Glutamatergic neuron (in vitro differentiated cells): ENCODE data around the gene CAMSAP3. TPM values are rescaled to one million over a fixed set of nuclear protein-coding genes. Genes with fewer than 3 reads are reported as not detected.
A peak's percentile ranks its signal among the peaks of the same experiment; 100 is the strongest.

Experiments
- DNase-seq: peaks from one replicate; pipeline ENCODE4 v3.0.0; 2022
- H3K27ac Mint-ChIP-seq: one replicate; pipeline ENCODE4 v1.8.0; 2020; ENCODE audit warnings: mild to moderate bottlenecking, mixed read lengths, inconsistent platforms; ENCODE audit not compliant: unreplicated experiment
- H3K27me3 Mint-ChIP-seq: one replicate; pipeline ENCODE4 v1.8.0; 2020; ENCODE audit warnings: mild to moderate bottlenecking, moderate library complexity, mixed read lengths, inconsistent platforms; ENCODE audit not compliant: unreplicated experiment
- H3K36me3 Mint-ChIP-seq: one replicate; pipeline ENCODE4 v1.8.0; 2020; ENCODE audit warnings: mild to moderate bottlenecking, mixed read lengths, inconsistent platforms; ENCODE audit not compliant: unreplicated experiment
- H3K4me1 Mint-ChIP-seq: one replicate; pipeline ENCODE4 v1.8.0; 2020; ENCODE audit warnings: mild to moderate bottlenecking, low read depth, mixed read lengths, inconsistent platforms; ENCODE audit not compliant: unreplicated experiment
- H3K4me3 Mint-ChIP-seq: one replicate; pipeline ENCODE4 v1.8.0; 2020; ENCODE audit warnings: mild to moderate bottlenecking, mixed read lengths, inconsistent platforms; ENCODE audit not compliant: unreplicated experiment
- H3K9me3 Mint-ChIP-seq: one replicate; pipeline ENCODE4 v1.8.0; 2020; ENCODE audit warnings: mild to moderate bottlenecking, moderate library complexity, mixed read lengths, inconsistent platforms; ENCODE audit not compliant: unreplicated experiment
- total RNA-seq: library from RNA; stranded (reverse); fragmentation: NEBNext Ultra II Directional; extraction: Animal tissue kit (Norgen Biotek cat#: 25700); gene quantifications from one replicate; pipeline ENCODE4 v1.2.1, GENCODE V29; 2021; ENCODE audit not compliant: unreplicated experiment
- TF ChIP-seq, protein P1 (sequence below): fragments of 200-600 bp; sonication (generic); IDR thresholded peaks from one replicate; pipeline ENCODE4 v1.5.0; 2021; ENCODE audit not compliant: partially characterized antibody, unreplicated experiment

The CAMSAP3 gene
- total RNA-seq, 1 donor from 2014 or later = 47.6 TPM

DNA sequence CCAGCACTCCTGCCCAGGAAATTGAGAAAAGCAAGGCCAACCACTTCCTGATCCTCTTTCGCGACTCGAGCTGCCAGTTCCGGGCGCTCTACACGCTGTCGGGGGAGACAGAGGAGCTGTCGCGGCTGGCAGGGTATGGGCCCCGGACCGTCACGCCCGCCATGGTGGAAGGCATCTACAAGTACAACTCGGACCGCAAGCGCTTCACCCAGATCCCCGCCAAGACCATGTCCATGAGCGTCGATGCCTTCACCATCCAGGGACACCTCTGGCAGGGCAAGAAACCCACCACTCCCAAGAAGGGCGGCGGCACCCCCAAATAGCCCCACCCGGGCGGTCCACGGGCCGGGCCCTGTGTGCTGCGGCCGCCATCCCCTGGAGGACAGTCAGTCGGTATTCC lies 22.1 kb downstream of the CAMSAP3 start:
- no peak overlapping the region for H3K4me3 Mint-ChIP-seq
- no peak overlapping the region for H3K27ac Mint-ChIP-seq
- TF ChIP-seq, protein P1, sequence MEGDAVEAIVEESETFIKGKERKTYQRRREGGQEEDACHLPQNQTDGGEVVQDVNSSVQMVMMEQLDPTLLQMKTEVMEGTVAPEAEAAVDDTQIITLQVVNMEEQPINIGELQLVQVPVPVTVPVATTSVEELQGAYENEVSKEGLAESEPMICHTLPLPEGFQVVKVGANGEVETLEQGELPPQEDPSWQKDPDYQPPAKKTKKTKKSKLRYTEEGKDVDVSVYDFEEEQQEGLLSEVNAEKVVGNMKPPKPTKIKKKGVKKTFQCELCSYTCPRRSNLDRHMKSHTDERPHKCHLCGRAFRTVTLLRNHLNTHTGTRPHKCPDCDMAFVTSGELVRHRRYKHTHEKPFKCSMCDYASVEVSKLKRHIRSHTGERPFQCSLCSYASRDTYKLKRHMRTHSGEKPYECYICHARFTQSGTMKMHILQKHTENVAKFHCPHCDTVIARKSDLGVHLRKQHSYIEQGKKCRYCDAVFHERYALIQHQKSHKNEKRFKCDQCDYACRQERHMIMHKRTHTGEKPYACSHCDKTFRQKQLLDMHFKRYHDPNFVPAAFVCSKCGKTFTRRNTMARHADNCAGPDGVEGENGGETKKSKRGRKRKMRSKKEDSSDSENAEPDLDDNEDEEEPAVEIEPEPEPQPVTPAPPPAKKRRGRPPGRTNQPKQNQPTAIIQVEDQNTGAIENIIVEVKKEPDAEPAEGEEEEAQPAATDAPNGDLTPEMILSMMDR = no peak
- H3K27me3 Mint-ChIP-seq = peaks cover 6% of the 10 kb centered on the region
- peaks cover 7% of the 10 kb centered on the region for H3K9me3 Mint-ChIP-seq
- no peaks in the 10 kb centered on the region for H3K36me3 Mint-ChIP-seq
- no peak for DNase-seq
- H3K4me1 Mint-ChIP-seq = no peaks in the 10 kb centered on the region

DNA sequence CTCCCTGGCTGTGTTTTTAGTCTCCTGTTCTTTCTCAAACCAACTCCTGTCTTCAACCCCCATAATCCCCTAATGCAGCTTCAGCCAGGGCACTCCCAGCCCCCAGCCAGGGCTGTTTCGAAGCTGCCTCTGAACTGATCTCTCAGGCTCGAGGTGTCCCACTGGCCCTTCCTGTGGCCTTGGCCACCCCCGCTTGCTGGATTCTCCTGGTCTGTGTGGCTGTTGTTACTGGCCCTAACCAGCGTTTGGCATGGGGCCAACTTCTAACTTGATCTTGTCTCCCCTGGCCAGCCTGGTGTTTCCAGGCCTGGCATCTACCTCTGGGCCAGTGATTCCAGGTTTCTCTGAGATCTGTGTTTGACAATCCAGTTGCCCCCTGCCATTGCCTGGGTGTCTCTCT lies 22.7 kb downstream of the CAMSAP3 start:
- peak overlapping the region; percentile 89 for H3K27ac Mint-ChIP-seq
- no peak for DNase-seq
- peaks cover 7% of the 10 kb centered on the region for H3K9me3 Mint-ChIP-seq
- H3K4me3 Mint-ChIP-seq = peak overlapping the region; percentile 8
- TF ChIP-seq, protein P1 = no peak
- H3K4me1 Mint-ChIP-seq = no peaks in the 10 kb centered on the region
- H3K27me3 Mint-ChIP-seq = peaks cover 6% of the 10 kb centered on the region
- H3K36me3 Mint-ChIP-seq = no peaks in the 10 kb centered on the region

DNA sequence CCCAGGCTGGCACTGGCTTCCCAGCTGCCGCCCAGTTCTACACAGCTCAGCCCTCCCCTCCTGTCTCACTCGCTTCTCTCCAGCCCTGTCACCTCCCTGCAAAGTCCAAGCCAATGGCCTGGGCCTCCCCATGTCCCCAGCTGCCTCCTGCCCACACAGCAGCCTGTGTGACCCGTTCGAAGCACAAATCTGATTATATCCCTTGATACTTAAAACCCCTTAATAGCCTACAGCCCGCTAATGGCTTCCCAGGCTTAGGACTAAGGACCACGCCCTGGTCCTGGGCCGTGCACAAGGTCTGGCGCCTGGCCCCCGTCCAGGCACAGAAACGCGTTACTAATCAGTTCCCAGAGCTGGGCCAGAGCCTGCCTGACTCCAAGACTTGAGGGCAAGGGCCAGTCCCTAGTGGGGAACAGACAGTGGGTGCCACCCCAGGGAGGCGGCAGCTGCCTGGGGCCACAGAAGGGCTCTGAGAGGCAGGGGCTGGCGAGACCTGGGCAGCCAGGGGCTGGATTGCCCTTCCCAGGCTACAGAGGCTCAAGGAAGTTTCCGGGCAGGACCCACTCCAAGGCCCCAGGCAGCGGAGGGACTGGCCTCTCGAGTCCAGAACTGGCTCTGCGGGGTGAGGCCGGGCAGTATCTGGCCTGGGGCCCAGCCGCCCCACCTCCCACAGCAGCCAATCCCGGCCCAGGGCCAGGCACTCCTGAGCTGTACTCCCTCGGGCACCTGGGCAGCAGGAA lies 23.3 kb downstream of the CAMSAP3 start:
- Mint-ChIP-seq H3K36me3 (no peaks in the 10 kb centered on the region), H3K4me1 (no peaks in the 10 kb centered on the region), H3K27ac (peak overlapping the region; percentile 89), H3K9me3 (peaks cover 7% of the 10 kb centered on the region), H3K27me3 (peaks cover 6% of the 10 kb centered on the region), H3K4me3 (peak overlapping the region; percentile 8)
- DNase-seq = peak; percentile 43
- TF ChIP-seq, protein P1 = no peak

DNA sequence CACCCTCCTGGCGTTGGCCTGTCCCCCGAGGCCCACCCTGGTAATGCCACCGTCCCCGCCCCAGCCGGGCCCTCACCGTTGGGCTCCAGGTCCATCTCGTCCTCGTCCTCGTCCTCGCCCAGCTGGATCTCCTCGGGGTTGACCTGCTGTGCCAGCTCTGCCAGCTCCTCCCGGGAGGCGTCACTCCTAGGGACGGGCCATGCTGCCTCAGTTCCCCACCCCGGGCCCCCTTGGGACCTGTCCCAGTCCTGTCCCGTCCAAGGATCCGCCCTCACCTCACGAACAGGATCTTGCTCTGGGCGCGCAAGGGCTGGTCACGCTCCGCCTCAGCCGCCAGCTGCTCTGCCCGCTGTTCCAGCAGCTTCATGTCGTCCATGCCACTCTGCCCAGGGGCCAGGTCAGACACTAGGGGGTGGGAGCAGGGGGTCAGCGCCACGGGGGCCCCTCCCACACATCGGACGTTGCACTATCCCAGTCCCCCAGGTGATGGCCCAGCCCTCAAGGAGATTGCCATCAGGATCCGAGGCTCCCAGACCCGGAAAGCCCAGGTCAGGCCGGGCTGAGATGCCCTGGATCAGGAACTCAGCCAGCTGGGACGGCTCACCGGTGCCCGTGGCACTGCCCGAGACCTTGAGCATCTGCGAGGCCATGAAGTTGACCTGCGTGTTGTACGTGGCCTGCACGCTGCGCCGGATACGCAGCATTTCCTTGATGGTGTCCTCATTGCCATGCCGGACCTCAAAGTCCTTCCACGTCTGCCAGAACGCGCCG lies 24.2 kb downstream of the CAMSAP3 start:
- Mint-ChIP-seq H3K27me3 (peaks cover 3% of the 10 kb centered on the region), H3K4me1 (no peaks in the 10 kb centered on the region), H3K27ac (no peak overlapping the region), H3K4me3 (no peak overlapping the region), H3K9me3 (peaks cover 7% of the 10 kb centered on the region), H3K36me3 (no peaks in the 10 kb centered on the region)
- TF ChIP-seq, protein P1 = no peak
- DNase-seq = no peak
